ENCODE data around the gene SSBP2.

Gene SSBP2

GRCh38 chr5:81544351-81545018 is 206.4 kb downstream of the SSBP2 start:
- no peak for TF ChIP-seq POLR2AphosphoS5 (IDR thresholded peaks at IDR 0.05; ENCODE audit: low read depth, low read length)
- TF ChIP-seq TAF1 (IDR thresholded peaks at IDR 0.05; ENCODE audit: borderline replicate concordance, low read depth, low read length) = no peak
- TF ChIP-seq POLR2A (IDR thresholded peaks at IDR 0.05; ENCODE audit: low read depth, low read length) = no peak
- no peak for DNase-seq (ENCODE audit: insufficient read length)
- peak; percentile 68 for FAIRE-seq

GRCh38 chr5:81542242-81542641 is 208.7 kb downstream of the SSBP2 start:
- no peak for DNase-seq (ENCODE audit: insufficient read length)
- FAIRE-seq = no peak
- TF ChIP-seq POLR2AphosphoS5 (IDR thresholded peaks at IDR 0.05; ENCODE audit: low read depth, low read length) (no peak), POLR2A (IDR thresholded peaks at IDR 0.05; ENCODE audit: low read depth, low read length) (no peak), TAF1 (IDR thresholded peaks at IDR 0.05; ENCODE audit: borderline replicate concordance, low read depth, low read length) (no peak)

GRCh38 chr5:81537905-81538547 is 212.9 kb downstream of the SSBP2 start:
- TF ChIP-seq POLR2A (IDR thresholded peaks at IDR 0.05; ENCODE audit: low read depth, low read length) (no peak), POLR2AphosphoS5 (IDR thresholded peaks at IDR 0.05; ENCODE audit: low read depth, low read length) (no peak), TAF1 (IDR thresholded peaks at IDR 0.05; ENCODE audit: borderline replicate concordance, low read depth, low read length) (no peak)
- DNase-seq (ENCODE audit: insufficient read length) (no peak), FAIRE-seq (no peak)

DNA sequence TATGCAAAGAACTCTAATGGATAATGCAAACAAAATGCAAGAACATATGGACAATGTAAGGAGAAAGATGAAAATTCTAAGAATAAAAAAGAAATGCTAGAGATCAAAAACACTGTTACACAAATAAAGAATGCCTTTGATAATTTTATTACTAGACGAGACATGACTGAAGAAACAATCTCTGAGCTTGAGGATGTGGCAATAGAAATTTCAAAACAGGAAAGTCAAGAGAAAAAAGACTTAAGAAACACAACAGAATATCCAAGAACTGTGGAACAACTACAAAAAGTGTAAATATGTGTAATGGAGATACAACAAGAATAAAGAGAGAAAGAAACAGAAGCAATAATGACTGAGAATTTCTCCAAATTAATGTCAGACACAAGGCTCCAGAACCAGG is 216.5 kb downstream of the SSBP2 start:
- FAIRE-seq (peak; percentile 62), DNase-seq (ENCODE audit: insufficient read length) (no peak)
- TF ChIP-seq POLR2A (IDR thresholded peaks at IDR 0.05; ENCODE audit: low read depth, low read length) (no peak), POLR2AphosphoS5 (IDR thresholded peaks at IDR 0.05; ENCODE audit: low read depth, low read length) (no peak), TAF1 (IDR thresholded peaks at IDR 0.05; ENCODE audit: borderline replicate concordance, low read depth, low read length) (no peak)

GRCh38 chr5:81533629-81534405 is 217.1 kb downstream of the SSBP2 start:
- TF ChIP-seq POLR2A (IDR thresholded peaks at IDR 0.05; ENCODE audit: low read depth, low read length) (no peak), TAF1 (IDR thresholded peaks at IDR 0.05; ENCODE audit: borderline replicate concordance, low read depth, low read length) (no peak), POLR2AphosphoS5 (IDR thresholded peaks at IDR 0.05; ENCODE audit: low read depth, low read length) (no peak)
- DNase-seq (ENCODE audit: insufficient read length) (no peak), FAIRE-seq (peak; percentile 77)

DNA sequence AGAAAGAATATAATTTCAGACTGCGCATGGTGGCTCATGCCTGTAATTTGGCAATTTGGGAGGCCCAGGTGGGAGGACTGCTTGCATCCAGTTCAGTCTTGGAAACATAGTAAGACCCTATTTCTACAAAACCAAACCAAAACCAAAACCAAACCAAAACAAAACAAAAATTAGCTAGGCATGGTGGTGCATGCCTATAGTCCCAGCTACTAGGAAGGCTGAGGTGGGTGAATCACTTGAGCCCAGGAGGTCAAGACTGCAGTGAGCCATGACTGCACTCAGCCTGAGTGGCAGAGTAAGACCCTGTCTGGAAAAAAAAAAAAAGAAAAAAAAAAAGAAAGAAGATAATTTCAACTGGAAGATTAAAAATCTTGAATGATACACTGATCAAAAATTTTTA is 220.0 kb downstream of the SSBP2 start:
- TF ChIP-seq POLR2AphosphoS5 (IDR thresholded peaks at IDR 0.05; ENCODE audit: low read depth, low read length) = no peak
- TF ChIP-seq TAF1 (IDR thresholded peaks at IDR 0.05; ENCODE audit: borderline replicate concordance, low read depth, low read length) = no peak

DNA sequence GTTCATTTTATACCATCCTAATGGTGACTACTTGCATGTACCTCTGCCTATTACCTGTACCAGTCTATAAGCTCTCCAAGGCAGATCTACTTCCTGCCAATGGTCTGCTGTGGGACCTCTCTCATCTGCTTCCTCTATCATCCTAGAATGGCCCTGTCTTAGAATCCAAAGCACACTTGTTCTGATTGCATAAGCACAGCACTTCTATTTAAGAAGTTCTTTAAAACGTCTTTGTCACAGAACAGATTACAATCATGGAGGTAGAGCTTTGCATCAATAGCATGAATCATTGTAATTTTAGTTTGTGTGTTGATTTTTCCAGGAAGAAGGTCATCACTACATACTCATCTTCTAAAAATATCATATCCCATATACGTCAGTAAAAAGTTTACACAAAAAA is 225.2 kb downstream of the SSBP2 start:
- peak; percentile 68 for FAIRE-seq
- DNase-seq (ENCODE audit: insufficient read length) = no peak
- no peak for TF ChIP-seq POLR2A (IDR thresholded peaks at IDR 0.05; ENCODE audit: low read depth, low read length)
- TF ChIP-seq POLR2AphosphoS5 (IDR thresholded peaks at IDR 0.05; ENCODE audit: low read depth, low read length) = no peak
- TF ChIP-seq TAF1 (IDR thresholded peaks at IDR 0.05; ENCODE audit: borderline replicate concordance, low read depth, low read length) = no peak

More for the DNA sequence above, 220.0 kb downstream of the SSBP2 start:
- DNase-seq (ENCODE audit: insufficient read length) (no peak), FAIRE-seq (no peak)

DNA sequence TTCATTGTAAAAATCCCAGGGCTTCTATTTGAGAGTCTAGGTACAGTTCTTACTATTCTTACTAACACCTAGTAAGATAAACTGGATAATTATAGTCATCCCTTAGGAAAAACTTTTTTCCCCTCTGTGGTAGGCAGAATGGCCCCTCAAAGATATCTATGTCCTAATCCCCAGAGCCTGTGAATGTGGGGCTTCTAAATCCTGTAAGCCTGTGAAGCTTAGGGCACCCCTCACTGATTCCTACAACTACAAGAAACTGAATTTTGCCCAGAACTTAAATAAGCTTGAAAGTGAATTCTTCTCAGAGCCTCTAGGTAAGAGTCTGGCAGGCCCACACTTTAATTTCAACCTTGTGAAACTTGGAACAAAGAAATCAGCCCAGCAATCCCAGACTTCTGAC is 226.9 kb downstream of the SSBP2 start:
- no peak for DNase-seq (ENCODE audit: insufficient read length)
- no peak for FAIRE-seq

DNA sequence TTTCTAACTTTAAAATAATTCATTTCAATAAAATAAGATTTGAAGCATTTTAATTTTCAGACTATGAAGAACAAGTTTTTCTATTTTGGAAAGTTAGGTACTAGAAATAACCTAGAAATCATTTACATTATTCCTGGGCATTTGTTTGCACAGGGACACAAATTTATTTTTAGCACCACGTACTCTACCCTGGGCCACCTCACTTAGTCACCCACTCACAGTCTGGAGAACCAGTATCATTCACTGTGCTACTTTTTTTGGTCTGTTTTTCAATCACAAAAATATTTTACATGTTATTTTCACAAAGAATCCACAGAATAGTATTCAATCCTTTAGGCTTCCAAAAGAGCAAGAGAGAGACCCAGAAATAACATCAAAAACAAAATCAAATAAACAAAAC is 228.3 kb downstream of the SSBP2 start:
- DNase-seq (ENCODE audit: insufficient read length) = no peak
- TF ChIP-seq TAF1 (IDR thresholded peaks at IDR 0.05; ENCODE audit: borderline replicate concordance, low read depth, low read length) (no peak), POLR2AphosphoS5 (IDR thresholded peaks at IDR 0.05; ENCODE audit: low read depth, low read length) (no peak), POLR2A (IDR thresholded peaks at IDR 0.05; ENCODE audit: low read depth, low read length) (no peak)
- no peak for FAIRE-seq

More for the DNA sequence above, 226.9 kb downstream of the SSBP2 start:
- TF ChIP-seq TAF1 (IDR thresholded peaks at IDR 0.05; ENCODE audit: borderline replicate concordance, low read depth, low read length) (no peak), POLR2AphosphoS5 (IDR thresholded peaks at IDR 0.05; ENCODE audit: low read depth, low read length) (no peak), POLR2A (IDR thresholded peaks at IDR 0.05; ENCODE audit: low read depth, low read length) (no peak)

- TF ChIP-seq POLR2AphosphoS5 (IDR thresholded peaks at IDR 0.05; ENCODE audit: low read depth, low read length) (no peak), POLR2A (IDR thresholded peaks at IDR 0.05; ENCODE audit: low read depth, low read length) (no peak), TAF1 (IDR thresholded peaks at IDR 0.05; ENCODE audit: borderline replicate concordance, low read depth, low read length) (no peak)
- DNase-seq (ENCODE audit: insufficient read length) = no peak
- FAIRE-seq = no peak
These were observed 230.1 kb downstream of the SSBP2 start for GRCh38 chr5:81520769-81521168.

- FAIRE-seq (no peak), DNase-seq (ENCODE audit: insufficient read length) (no peak)
These were observed 231.5 kb downstream of the SSBP2 start for GRCh38 chr5:81519217-81519905.

More at GRCh38 chr5:81519217-81519905, 231.5 kb downstream of the SSBP2 start:
- no peak for TF ChIP-seq TAF1 (IDR thresholded peaks at IDR 0.05; ENCODE audit: borderline replicate concordance, low read depth, low read length)
- TF ChIP-seq POLR2AphosphoS5 (IDR thresholded peaks at IDR 0.05; ENCODE audit: low read depth, low read length) = no peak
- TF ChIP-seq POLR2A (IDR thresholded peaks at IDR 0.05; ENCODE audit: low read depth, low read length) = no peak

All from GM12892 (cell line).